Peyer's patch (tissue), 4 donors: Measurements from ENCODE around the gene EYA2.

Experiments used
- POLR2A ChIP-seq, 2 donors: fragments of 450-650 bp; IDR thresholded peaks; one replicate each; pipeline ENCODE4 v1.5.1; 2017; ENCODE audit warnings: antibody characterized with exemption in 2 of 2, mild to moderate bottlenecking in 2 of 2, moderate library complexity in 2 of 2
- TF ChIP-seq, protein P1 (sequence below), 6 experiments: fragments of 450-650 bp in 4 of 6; fragments of 200-600 bp in 2 of 6; sonication (generic) in 1 of 6; IDR thresholded peaks; one replicate each; pipeline ENCODE4 v1.5.1; 2017 to 2019; ENCODE audit warnings: antibody characterized with exemption in 6 of 6, mild to moderate bottlenecking in 3 of 6, moderate library complexity in 1 of 6

DNA sequence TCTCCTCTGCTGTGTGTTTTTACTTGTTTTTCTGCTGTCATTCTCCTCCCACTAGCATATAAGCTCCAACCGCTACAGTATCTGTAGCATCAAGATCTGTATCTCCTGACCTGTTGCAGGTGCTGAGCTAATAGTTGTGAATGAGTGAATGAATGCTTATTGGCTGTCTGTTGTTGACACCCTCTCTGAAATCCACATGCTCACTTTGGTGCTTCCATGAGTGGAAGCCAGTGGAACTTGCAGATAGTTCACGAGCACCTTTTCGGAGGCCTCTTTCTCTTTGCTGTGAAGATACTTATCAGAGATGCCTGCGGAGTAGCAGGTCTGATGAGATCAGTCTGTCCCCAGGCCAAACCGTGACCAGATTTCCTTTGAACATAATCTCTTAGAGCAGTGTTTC is 117.3 kb downstream of the EYA2 start:
- TF ChIP-seq POLR2A (IDR thresholded peaks at IDR 0.05) = no peak
- TF ChIP-seq, protein P1, sequence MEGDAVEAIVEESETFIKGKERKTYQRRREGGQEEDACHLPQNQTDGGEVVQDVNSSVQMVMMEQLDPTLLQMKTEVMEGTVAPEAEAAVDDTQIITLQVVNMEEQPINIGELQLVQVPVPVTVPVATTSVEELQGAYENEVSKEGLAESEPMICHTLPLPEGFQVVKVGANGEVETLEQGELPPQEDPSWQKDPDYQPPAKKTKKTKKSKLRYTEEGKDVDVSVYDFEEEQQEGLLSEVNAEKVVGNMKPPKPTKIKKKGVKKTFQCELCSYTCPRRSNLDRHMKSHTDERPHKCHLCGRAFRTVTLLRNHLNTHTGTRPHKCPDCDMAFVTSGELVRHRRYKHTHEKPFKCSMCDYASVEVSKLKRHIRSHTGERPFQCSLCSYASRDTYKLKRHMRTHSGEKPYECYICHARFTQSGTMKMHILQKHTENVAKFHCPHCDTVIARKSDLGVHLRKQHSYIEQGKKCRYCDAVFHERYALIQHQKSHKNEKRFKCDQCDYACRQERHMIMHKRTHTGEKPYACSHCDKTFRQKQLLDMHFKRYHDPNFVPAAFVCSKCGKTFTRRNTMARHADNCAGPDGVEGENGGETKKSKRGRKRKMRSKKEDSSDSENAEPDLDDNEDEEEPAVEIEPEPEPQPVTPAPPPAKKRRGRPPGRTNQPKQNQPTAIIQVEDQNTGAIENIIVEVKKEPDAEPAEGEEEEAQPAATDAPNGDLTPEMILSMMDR (IDR thresholded peaks at IDR 0.05) = no peak
